ENCODE data around the gene LSM12.

- TF ChIP-seq CTCF (IDR thresholded peaks at IDR 0.05) (no peak), JUND (IDR thresholded peaks at IDR 0.05) (no peak), ZBTB33 (IDR thresholded peaks at IDR 0.05; ENCODE audit: borderline replicate concordance, low read depth) (no peak), MXI1 (IDR thresholded peaks at IDR 0.05; ENCODE audit: low read depth, low read length) (no peak), TAF1 (IDR thresholded peaks at IDR 0.05; ENCODE audit: borderline replicate concordance, low read depth, low read length) (no peak), SMC3 (IDR thresholded peaks at IDR 0.05; ENCODE audit: low read depth, low read length) (no peak), EP300 (IDR thresholded peaks at IDR 0.05; ENCODE audit: borderline replicate concordance in 1 of 2, low read depth in 1 of 2, low read length in 1 of 2) (no peak), FOXM1 (IDR thresholded peaks at IDR 0.05; ENCODE audit: low read depth) (no peak), FOXJ3 (CRISPR knock-in tag; IDR thresholded peaks at IDR 0.05) (no peak), RAD21 (IDR thresholded peaks at IDR 0.05; ENCODE audit: low read length) (no peak), CHD2 (IDR thresholded peaks at IDR 0.05; ENCODE audit: low read length, partially characterized antibody) (no peak)
- TF ChIP-seq, protein P1, sequence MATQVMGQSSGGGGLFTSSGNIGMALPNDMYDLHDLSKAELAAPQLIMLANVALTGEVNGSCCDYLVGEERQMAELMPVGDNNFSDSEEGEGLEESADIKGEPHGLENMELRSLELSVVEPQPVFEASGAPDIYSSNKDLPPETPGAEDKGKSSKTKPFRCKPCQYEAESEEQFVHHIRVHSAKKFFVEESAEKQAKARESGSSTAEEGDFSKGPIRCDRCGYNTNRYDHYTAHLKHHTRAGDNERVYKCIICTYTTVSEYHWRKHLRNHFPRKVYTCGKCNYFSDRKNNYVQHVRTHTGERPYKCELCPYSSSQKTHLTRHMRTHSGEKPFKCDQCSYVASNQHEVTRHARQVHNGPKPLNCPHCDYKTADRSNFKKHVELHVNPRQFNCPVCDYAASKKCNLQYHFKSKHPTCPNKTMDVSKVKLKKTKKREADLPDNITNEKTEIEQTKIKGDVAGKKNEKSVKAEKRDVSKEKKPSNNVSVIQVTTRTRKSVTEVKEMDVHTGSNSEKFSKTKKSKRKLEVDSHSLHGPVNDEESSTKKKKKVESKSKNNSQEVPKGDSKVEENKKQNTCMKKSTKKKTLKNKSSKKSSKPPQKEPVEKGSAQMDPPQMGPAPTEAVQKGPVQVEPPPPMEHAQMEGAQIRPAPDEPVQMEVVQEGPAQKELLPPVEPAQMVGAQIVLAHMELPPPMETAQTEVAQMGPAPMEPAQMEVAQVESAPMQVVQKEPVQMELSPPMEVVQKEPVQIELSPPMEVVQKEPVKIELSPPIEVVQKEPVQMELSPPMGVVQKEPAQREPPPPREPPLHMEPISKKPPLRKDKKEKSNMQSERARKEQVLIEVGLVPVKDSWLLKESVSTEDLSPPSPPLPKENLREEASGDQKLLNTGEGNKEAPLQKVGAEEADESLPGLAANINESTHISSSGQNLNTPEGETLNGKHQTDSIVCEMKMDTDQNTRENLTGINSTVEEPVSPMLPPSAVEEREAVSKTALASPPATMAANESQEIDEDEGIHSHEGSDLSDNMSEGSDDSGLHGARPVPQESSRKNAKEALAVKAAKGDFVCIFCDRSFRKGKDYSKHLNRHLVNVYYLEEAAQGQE (IDR thresholded peaks at IDR 0.05; ENCODE audit: low read depth, low read length), result no peak
Observed at GRCh38 chr17:44037471-44037870, 29.0 kb downstream of the LSM12 start.
